Measurements from ENCODE around the gene HEXIM1.

DNA sequence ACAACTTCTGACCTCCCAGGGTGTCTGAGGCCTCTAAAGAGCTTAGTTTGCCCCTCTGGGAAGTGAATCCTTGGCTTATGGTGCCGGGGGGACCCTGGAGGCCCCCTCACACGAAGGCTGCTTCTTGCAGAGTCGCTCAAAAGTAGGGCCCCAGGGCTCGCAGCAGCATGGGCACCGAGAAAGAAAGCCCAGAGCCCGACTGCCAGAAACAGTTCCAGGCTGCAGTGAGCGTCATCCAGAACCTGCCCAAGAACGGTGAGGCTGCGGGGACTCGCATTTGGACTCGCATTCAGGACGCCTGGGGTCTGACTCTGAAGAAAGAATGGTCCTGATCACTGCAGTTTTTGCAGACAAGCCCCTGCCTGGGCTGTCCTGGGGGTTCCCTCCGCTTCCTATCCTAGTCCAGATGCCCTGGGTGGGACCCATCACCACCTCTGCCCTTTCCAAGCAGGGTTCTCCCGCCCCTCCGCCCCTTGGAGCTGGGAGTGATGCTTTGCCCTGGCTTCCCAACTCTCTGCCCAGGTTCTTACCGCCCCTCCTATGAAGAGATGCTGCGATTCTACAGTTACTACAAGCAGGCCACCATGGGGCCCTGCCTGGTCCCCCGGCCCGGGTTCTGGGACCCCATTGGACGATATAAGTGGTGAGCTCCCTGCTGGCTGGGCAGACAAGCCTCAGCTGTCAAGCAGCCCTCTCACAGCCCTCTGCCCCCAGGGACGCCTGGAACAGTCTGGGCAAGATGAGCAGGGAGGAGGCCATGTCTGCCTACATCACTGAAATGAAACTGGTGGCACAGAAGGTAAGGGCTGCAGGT, 12.1 kb upstream of the HEXIM1 start:
- TF ChIP-seq, protein P1, sequence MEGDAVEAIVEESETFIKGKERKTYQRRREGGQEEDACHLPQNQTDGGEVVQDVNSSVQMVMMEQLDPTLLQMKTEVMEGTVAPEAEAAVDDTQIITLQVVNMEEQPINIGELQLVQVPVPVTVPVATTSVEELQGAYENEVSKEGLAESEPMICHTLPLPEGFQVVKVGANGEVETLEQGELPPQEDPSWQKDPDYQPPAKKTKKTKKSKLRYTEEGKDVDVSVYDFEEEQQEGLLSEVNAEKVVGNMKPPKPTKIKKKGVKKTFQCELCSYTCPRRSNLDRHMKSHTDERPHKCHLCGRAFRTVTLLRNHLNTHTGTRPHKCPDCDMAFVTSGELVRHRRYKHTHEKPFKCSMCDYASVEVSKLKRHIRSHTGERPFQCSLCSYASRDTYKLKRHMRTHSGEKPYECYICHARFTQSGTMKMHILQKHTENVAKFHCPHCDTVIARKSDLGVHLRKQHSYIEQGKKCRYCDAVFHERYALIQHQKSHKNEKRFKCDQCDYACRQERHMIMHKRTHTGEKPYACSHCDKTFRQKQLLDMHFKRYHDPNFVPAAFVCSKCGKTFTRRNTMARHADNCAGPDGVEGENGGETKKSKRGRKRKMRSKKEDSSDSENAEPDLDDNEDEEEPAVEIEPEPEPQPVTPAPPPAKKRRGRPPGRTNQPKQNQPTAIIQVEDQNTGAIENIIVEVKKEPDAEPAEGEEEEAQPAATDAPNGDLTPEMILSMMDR (IDR thresholded peaks at IDR 0.05), result no peak
- no peak for TF ChIP-seq POLR2A (IDR thresholded peaks at IDR 0.05)
